ENCODE measurements around the gene AKAP6. TPM values are rescaled to one million over a fixed set of nuclear protein-coding genes. Genes with fewer than 3 reads are reported as not detected.

The AKAP6 gene
- total RNA-seq, 1 experiment from 2014 or later, result 1.1 TPM

DNA sequence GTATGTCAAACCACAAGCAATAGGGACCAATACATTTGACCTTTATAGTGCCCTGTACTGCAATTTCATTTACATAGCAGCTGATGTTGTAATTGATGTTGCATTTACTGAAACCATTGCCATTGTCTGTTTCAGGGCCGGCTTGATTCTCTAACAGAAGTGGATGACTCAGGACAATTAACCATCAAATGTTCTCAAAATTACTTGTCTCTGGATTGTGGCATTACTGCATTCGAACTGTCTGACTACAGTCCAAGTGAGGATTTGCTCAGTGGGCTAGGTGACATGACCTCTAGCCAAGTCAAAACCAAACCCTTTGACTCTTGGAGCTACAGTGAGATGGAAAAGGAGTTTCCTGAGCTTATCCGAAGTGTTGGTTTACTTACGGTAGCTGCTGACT is 216.0 kb downstream of the AKAP6 start:
- Histone ChIP-seq H3K79me1 (ENCODE audit: insufficient read depth, low read depth, low read length, poor library complexity, severe bottlenecking) (no peaks in the 10 kb centered on the region), H3K9ac (ENCODE audit: extremely low read depth, insufficient read length, low read length) (no peak overlapping the region), H3K27me3 (ENCODE audit: insufficient read depth, low read length) (no peaks in the 10 kb centered on the region), H2BK5ac (ENCODE audit: insufficient read length, low read length) (no peak overlapping the region), H4K8ac (replicated peaks; ENCODE audit: insufficient read length, low read depth, low read length) (no peak overlapping the region), H3K79me2 (ENCODE audit: insufficient read depth, low read length) (no peaks in the 10 kb centered on the region), H4K91ac (ENCODE audit: insufficient read length, low read depth, low read length) (no peak overlapping the region), H2BK120ac (ENCODE audit: low read depth, low read length, poor library complexity, severe bottlenecking) (no peak overlapping the region), H2BK15ac (ENCODE audit: low read depth, low read length) (no peak overlapping the region), H2BK12ac (ENCODE audit: insufficient read length, low read depth, low read length) (no peak overlapping the region), H3K27ac (ENCODE audit: insufficient read length, low read depth, low read length) (no peak overlapping the region), H3K23ac (ENCODE audit: insufficient read length, low read depth, low read length) (no peak overlapping the region), H2AK5ac (ENCODE audit: insufficient read length, low read length) (no peak overlapping the region), H4K5ac (ENCODE audit: insufficient read length, low read depth, low read length) (no peak overlapping the region), H3K4me2 (ENCODE audit: insufficient read depth, insufficient read length, low read length) (no peak overlapping the region), H2BK20ac (ENCODE audit: low read depth, low read length, poor library complexity, severe bottlenecking) (no peak overlapping the region), H3K18ac (ENCODE audit: insufficient read length, low read depth, low read length) (no peak overlapping the region), H2AFZ (ENCODE audit: low read length) (no peak overlapping the region), H3K4ac (ENCODE audit: low read depth, low read length) (no peak overlapping the region), H3K56ac (ENCODE audit: insufficient read length, low read depth, low read length) (no peak overlapping the region), H3T11ph (ENCODE audit: low read length) (no peak overlapping the region), H3K23me2 (ENCODE audit: insufficient read length, low read depth, low read length, poor library complexity, severe bottlenecking) (no peaks in the 10 kb centered on the region), H3K14ac (ENCODE audit: insufficient read depth, low read length) (no peak overlapping the region), H4K20me1 (ENCODE audit: control insufficient read depth, insufficient read depth, insufficient read length) (no peaks in the 10 kb centered on the region), H3K4me1 (ENCODE audit: insufficient read depth, low read length) (no peaks in the 10 kb centered on the region), H3K9me3 (ENCODE audit: control insufficient read depth, low read depth, low read length) (no peaks in the 10 kb centered on the region)
- Mint-ChIP-seq H3K4me1 (peaks cover 2 to 4% of the 10 kb centered on the region in 2 experiments; a peak in 2 of 4 replicates), H3K36me3 (ENCODE audit: insufficient read depth in 1 of 3, low read depth in 3 of 3) (no peaks in the 10 kb centered on the region), H3K9me3 (no peaks in the 10 kb centered on the region), H3K4me3 (no peak overlapping the region), H3K27me3 (ENCODE audit: low read depth) (no peaks in the 10 kb centered on the region), H3K27ac (no peak overlapping the region)
- DNase-seq, result no peak
- no CpG with 5 or more reads among the region's 4 CpGs for WGBS (ENCODE audit: extremely low coverage, insufficient read length, low lambda C conversion rate)
- TF ChIP-seq, protein P1, sequence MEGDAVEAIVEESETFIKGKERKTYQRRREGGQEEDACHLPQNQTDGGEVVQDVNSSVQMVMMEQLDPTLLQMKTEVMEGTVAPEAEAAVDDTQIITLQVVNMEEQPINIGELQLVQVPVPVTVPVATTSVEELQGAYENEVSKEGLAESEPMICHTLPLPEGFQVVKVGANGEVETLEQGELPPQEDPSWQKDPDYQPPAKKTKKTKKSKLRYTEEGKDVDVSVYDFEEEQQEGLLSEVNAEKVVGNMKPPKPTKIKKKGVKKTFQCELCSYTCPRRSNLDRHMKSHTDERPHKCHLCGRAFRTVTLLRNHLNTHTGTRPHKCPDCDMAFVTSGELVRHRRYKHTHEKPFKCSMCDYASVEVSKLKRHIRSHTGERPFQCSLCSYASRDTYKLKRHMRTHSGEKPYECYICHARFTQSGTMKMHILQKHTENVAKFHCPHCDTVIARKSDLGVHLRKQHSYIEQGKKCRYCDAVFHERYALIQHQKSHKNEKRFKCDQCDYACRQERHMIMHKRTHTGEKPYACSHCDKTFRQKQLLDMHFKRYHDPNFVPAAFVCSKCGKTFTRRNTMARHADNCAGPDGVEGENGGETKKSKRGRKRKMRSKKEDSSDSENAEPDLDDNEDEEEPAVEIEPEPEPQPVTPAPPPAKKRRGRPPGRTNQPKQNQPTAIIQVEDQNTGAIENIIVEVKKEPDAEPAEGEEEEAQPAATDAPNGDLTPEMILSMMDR (conservative IDR thresholded peaks at IDR 0.05), result no peak

Data from H9 (cell line).